ENCODE measurements around the gene CHD1L. TPM values are rescaled to one million over a fixed set of nuclear protein-coding genes. Genes with fewer than 3 reads are reported as not detected.
"Not testable (repeated sequence)": the region's sequence is repeated elsewhere in the genome, so short reads cannot be mapped to it uniquely, and the experiment has no call there.

The CHD1L gene
- total RNA-seq, 1 donor from 2014 or later, result 32.6 TPM

DNA sequence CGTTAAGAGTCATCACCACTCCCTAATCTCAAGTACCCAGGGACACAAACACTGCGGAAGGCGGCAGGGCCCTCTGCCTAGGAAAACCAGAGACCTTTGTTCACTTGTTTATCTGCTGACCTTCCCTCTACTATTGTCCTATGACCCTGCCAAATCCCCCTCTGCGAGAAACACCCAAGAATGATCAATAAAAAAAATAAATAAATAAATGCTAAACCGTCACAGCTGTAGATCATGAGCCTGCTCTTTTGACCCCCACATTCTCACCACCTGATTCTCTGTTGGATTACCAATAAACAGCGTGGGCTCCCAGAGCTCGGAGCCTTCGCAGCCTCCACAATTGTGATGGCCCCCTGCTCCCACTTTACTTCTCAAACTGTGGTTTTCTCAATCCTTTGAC, 8.6 kb upstream of the CHD1L start:
- DNase-seq (ENCODE audit: low spot score), result peak; percentile 62

DNA sequence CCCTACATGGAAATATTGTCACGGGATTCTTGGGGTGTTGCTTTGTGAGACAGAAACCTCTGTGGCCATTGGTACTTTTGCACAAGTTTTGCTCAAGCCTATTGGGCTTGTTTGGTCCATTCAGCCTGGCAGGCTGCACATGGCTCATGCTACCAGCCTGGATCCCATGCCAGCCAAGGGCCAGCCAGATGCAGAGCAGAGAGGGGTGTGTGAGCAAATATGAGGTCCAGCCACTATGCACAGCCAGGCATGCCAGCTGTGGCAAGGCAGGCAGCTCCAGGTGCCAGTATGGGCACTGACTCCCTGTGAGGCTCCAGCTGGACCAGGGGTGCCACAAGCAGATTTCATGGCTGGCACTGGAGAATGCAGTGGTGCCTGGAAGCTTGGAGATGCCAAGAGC, 6.7 kb upstream of the CHD1L start:
- DNase-seq (ENCODE audit: low spot score), result no peak

DNA sequence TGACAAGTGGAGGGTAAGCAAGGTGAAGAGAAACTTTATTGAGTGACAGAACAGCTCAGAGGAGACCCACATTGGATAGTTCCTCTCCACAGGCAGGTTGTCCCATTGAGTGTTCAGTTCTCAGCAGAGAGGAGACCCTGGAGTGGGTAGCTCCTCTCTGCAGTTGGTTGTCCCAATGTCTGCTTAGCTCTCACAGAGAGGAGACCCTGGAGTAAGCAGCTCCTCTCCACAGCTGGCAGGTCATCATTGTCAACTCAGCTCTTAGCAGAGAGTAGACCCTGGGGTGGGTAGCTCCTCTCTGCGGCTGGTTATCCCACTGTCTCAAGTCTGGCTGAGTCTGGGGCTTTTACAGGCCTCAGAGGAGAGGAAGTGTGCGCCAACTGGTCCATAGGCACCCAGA, 6.0 kb upstream of the CHD1L start:
- no peak for DNase-seq (ENCODE audit: low spot score)

DNA sequence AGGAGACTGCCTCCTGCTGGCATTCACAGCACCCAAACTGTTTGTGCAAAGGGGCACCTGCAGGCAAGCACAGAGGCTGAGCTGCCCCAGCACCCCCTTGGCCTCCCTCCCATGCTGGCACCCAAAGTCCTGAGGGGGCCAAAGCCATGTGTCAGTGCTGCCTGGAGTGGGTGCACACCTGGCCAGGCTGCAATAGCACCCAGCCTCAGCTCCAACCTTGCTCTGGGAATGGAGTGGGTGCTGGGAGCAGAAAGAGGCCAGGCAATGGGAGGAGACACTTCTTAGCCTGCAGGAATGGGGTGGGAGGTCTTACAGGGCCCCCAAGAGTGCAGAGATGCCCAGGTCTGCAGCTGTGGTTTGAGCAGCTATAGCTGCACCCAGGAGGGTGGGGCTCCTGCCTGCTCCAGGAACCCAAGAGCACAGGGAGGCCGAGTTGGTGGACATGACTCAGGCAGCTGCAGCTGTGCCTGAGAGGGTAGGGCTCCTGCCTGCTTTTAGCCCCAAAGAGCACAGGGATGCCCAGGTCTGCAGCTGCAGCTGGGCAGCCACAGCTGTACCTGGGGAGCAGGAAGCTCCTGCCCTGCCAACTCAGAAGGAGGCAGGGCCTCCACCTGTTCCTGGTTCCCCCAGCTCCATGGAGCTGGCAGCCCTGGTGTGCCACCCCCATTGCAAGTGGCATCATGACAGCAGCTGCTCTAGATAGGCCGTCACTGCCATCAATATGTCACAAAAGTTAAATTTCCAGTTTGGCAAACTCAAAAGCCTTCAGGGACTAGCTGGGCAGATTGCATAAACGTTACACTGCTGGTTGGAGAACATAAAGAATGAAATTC, 5.3 kb upstream of the CHD1L start:
- no peak for DNase-seq (ENCODE audit: low spot score)

DNA sequence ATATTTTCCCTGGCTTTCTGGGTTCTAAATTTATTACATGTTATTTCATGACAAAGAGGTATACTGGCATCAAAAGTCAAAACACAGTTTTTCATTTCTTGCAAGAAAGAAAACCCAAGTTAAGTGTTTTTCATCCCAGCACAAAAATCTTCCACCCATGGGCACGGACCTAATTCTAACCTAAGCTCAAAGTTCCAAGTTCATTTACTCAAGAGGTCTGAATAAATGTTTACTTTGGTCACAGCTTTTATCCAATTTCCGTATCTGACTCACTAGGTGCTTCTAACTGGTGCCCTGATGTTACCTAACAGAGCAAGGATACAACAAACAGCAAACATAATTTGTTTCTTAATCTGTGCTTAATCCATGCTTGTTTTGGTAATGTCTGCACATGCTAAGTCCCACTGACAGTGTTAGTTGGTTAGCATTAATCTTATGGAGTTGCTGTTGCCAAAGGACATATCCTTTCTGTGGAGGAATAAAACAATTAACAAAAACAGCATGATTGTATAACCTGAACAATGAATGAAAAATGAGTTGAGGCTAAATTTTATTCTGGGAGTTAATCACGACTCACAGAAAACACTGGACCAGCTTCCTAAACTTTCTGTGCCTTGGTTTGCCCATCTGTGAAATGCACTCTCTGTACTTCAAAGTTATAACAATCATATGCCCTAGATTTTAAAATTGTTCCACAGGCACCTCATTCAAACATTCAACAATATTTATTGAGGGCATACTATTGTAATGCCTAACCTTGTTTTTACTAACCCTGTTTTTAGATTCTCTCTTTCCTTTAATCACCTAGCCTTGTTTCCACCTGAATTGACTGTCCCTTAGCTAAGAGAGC, 4.2 kb upstream of the CHD1L start:
- no peak for DNase-seq (ENCODE audit: low spot score)

DNA sequence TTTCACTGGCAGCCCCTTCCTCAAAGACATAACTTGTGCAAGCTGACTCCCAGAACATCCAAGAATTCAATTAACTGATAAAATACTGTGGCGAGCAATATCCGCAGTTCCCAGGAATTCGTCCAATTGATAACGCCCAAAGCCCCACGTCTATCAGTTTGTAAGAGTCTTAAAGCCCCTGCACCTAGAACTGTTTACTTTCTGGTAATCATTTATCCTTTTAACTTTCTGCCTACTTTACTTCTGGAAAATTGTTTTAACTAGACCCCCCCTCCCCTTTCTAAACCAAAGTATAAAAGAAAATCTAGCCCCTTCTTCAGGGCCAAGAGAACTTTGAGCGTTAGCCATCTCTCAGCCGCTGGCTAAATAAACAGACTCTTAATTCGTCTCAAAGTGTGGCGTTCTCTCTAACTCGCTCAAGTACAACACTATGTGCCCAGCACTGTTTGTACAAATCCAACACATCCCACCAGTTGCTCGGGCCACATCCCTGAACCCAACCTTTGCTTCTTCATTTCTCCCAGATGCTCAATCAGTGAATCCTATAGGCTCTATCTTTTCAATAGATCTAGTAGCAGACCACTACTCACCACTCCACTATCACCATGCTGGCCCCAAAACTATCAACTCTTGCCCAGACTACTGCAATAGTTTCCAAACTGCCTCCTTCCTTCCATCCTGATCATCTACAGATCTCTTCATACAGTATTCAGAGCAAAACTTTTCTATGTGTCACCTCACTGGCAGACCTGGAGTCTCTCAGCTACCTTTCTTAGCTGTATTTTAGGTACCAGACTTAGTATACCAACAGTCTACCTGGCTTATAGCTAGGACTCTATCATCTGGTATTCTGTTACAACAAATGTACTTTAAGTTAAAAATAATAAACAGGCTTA, 3.3 kb upstream of the CHD1L start:
- no peak for DNase-seq (ENCODE audit: low spot score)

DNA sequence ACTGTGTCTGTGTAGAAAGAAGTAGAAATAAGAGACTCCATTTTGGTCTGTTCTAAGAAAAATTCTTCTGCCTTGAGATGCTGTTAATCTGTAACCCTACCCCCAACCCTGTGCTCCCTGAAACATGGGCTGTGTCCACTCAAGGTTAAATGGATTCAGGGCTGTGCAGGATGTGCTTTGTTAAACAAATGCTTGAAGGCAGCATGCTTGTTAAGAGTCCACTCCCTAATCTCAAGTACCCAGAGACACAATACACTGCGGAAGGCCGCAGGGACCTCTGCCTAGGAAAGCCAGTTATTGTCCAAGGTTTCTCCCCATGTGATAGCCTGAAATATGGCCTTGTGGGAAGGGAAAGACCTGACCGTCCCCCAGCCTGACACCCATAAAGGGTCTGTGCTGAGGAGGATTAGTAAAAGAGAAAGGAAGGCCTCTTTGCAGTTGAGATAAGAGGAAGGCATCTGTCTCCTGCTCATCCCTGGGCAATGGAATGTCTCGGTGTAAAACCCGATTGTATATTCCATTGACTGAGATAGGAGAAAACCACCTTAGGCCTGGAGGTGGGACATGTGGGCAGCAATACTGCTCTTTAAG, 2.3 kb upstream of the CHD1L start:
- DNase-seq (ENCODE audit: low spot score), result not testable (repeated sequence)

DNA sequence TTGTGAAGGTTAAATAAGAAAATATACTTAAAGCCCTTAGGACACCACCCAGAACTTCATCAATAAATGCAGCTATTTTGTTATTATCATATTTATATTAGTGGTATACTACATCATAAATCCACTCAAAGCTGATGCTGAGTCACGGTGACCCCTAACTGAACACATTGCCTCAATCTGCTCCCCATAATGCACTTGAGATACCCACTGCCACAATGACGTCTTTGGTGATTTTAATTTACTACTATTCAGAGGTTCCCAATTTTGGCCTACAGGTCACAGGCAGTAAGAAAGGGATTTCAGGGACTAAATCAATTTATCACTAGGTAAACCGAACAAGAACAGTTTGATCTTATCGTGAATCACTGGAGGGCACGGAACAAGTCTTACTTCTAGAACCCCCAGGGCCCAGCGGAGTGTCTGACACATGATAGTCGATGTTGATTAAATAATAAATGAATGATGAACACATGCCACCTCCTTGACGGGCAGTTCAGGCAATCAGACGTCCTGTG, 493 bp upstream of the CHD1L start:
- DNase-seq (ENCODE audit: low spot score), result no peak

DNA sequence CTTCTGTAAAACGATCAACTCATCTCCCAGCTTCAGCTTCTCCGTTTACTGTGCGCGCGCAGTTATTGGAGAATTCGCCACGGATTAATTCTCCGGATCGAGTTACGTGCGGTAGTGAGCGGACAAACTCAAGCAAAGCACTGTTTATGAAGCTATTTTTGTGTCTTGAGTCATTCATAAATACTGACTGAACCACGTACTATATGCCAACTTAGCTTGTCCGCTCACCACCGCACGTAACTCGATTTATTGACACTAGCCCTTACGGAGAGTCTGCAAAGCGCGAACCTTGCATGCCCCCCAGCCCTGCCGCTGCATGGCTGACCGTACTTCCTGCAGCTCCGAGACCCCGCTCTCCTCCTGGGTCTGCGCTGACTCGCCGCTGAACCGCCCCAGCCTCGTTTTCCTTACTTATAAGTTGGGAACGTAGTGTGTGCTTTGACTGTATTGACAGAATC, 773 bp downstream of the CHD1L start:
- DNase-seq (ENCODE audit: low spot score), result no peak

DNA sequence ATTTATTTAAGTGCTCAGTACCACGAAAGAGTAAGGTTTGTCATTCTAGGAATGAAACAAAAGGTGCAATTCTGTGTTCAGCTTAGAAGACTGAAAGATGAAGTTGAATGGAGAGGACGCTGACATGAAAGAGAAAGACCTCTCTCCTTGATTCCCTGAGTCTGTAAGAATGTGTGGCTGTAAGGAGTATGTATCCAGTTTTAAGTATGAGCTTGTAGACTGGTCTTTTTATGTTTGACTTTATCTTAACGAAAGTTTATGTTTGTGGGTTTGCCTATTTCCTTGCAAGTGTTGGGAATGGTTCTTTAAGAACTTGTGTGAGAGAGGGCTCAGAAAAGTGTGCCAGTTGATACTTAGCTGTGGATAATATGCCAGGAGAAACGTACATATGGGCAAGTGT, 1.4 kb downstream of the CHD1L start:
- no peak for DNase-seq (ENCODE audit: low spot score)

DNA sequence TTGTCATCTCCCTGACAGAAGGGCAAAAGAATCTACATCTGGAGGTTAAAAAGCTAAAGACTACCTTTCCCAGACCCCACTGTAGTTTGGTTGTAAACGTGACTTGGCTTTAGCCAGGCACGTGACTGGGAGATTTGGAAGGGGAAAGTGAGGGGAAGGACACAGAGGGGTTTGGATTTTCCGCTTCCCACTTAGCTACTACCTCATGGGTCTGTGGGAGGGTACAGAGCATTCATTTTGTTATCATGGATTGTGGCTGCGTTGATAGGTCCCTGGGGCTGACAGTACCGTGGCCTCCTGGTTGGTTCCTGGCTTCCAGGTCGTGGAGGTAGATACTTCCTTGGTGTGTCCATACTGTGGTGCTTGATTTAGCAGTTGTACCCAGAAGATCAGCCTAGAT, 2.6 kb downstream of the CHD1L start:
- DNase-seq (ENCODE audit: low spot score), result no peak

DNA sequence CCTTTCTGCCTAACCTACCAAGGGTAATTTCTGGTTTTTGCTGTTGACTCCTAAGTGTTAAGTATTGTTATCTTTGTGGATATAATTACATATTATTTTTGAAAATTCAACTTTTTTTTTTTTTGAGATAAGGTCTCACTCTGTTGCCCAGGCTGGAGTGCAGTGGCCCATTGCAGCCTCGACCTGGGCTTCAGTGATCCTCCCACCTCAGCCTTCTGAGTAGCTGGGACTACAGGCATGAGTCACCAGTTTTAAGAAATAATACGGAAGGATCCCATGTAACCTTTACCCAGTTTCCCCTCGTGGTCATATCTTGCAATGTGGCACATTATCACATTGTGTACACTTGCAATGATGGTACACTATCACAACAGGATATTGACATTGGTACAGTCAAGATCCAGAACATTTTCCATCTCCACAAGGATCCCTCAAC, 3.1 kb downstream of the CHD1L start:
- no peak for DNase-seq (ENCODE audit: low spot score)

DNA sequence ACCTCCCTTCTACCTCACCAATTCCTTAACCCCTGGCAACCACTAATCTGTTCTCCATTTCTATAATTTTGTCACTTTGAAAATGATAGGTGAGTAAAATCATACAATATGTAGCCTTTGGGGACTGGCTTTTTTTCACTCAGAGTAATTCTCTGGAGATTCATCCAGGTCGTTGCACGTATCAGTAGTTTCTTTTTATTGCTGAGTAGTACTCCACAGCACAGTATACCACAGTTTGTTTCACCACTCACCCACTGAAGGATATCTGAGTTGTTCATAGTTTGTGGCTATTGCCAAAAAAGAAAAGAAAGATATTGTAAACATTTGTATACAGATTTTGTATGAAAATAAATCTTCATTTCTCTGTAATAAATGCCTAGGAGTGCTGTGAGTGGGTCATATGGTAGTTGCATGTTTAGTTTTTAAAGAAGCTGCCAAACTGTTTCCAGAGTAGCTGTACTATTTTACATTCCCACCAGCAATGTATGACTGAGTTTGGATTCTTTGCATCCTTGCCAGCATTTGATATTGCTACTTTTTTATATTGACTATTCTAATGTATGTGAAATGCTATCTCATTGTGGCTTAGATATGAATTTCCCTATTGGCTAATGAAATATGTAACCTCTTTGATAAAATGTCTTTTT, 3.7 kb downstream of the CHD1L start:
- no peak for DNase-seq (ENCODE audit: low spot score)

DNA sequence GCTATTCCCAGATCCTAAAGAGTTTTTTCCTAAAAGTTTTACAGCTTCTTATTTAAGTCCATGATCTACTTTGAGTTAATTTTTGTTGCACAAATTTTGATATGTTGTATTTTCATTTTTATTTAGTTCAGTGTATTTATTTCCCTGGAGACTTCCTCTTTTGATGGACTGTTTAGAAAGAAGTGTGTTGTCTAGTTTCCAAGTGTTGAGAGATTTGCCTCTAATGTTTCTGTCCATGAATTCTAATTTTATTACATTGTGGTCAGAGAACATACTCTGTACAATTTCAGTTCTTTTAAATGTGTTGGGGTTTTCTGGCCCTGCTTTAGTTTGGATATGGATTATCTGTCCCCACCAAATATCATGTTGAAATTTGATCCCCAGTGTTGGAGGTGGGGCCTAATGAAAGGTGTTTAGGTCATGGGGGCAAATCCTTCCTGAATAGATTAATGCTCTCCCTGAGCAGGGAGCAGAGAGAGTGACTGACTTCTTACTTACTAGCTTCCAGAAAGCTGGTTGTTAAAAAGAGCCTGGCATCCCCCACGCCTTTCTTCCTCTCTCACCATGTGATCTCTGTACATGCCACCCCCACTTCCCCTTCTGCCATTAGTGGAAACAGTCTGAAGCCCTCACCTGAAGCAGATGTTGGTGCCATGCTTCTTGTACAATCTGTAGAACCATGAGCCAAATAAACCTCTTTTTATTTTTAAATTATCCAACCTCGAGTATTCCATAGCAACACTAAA, 4.6 kb downstream of the CHD1L start:
- DNase-seq (ENCODE audit: low spot score), result no peak

DNA sequence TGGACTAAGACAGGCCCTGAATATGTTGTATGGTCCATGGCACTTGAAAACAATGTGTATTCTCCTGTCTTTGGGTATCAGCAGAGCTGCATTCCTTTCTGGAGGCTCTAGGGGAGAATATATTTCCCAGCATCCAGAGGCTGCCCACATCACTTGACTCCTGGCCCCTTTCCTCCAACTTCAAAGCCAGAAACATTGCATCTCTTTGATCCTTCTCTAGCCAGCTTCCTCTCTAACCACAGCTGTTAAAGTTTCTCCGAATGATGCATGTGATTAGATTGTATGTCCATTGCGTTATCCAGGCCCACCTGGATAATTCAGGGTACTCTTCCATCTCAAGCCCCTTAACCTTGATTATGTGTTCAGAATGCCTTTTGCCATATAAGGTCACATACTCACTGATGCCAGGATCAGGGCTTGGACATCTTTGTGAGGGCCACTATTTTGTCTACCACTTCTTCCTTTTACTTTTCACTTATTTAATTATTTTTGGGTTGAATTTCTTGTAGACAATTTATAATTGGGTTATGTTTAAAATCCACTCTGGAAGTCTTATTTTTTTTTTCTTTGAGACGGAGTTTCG, 5.3 kb downstream of the CHD1L start:
- DNase-seq (ENCODE audit: low spot score), result no peak

DNA sequence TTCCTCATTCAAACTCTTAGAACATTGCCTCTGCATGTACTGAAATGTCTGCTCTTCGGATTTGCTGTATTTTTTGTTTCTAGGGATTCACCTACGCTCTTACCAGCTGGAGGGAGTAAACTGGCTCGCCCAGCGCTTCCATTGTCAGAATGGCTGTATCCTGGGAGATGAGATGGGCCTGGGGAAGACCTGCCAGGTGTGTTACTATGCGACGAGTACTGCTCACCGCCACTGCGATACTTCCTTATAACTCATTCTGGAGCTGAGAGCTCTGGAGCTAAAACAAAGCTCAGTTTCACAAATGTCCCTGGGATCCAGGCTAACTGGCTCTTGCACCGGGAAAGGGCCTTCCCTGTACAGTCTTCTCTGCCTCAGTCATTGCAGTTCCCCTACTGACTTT, 10.1 kb downstream of the CHD1L start:
- DNase-seq (ENCODE audit: low spot score), result no peak

DNA sequence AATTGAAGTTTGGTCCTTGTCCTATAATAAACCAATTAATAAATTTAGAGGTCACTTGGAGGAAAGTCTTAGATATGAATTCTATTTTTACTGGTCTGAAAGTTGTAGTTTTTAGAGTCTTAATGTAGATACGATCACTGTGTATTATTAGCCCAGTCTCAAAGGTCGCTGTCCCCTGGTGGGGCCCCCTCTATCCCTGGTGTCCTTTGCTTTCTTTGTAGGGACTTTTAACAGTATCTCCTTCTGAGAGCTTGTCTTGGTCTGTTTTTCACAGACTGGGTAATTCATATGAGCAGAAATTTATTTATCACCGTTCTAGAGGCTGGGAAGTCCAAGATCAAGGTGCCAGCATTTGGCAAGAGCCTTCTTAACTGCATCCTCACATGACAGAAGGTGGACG, 18.5 kb downstream of the CHD1L start:
- no peak for DNase-seq (ENCODE audit: low spot score)

DNA sequence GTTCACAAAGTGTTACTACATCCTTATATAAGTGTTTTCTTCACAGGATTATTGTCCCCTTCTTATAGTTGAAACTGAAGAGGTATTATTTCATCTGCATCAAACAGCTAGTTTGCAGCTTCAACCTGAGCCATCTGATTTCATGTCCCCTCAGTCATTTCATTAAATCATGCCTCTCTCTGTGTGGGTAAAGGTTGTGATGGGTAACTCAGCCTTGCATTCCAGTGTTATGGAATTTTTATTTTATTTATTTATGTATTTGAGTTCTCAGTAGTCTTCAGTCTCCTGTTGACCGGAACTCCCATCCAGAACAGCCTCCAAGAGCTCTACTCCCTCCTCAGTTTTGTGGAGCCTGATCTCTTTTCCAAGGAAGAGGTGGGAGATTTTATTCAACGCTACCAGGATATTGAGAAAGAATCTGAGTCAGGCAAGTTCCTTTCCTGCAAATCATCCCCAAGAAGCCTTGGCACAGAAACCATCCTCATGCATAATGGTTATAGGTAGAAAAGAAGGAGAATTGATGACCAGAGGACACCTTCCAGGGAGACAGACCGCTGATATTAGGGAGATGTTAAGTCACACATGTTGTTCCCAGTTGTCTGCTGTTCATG, 21.8 kb downstream of the CHD1L start:
- no peak for DNase-seq (ENCODE audit: low spot score)

DNA sequence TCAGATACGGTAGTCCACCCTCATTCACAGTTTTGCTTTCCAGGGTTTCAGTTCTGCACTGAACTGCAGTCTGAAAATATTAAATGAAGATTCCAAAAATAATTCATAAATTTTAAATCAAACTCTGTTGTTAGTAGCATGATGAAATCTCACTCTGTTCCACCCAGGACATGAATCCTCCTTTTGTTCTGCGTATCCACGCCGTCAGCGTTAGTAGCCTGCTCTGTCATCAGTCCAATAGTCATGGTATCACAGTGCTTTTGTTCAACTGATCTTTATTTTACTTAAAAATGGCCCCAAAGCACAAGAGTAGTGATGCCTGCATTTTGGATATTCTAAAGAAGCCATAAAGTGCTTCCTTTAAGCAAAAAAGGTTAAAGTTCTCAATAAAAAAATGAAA, 23.9 kb downstream of the CHD1L start:
- no peak for DNase-seq (ENCODE audit: low spot score)
